ENCODE results near the gene RBPJL.

RBPJL gene

GRCh38 chr20:45317826-45318225 lies 11.2 kb downstream of the RBPJL start:
- DNase-seq, result no peak

GRCh38 chr20:45318386-45318939 lies 11.8 kb downstream of the RBPJL start:
- no peak for DNase-seq

- no peak for DNase-seq
Measured at GRCh38 chr20:45318948-45319347, 12.3 kb downstream of the RBPJL start.

GRCh38 chr20:45320948-45321595 lies 14.4 kb downstream of the RBPJL start:
- peak; percentile 25 to 68 (median 56) for DNase-seq

- DNase-seq, result peak; percentile 90 to 95 (median 93)
Measured at GRCh38 chr20:45322952-45323383, 16.3 kb downstream of the RBPJL start.

GRCh38 chr20:45323731-45324130 lies 17.1 kb downstream of the RBPJL start:
- DNase-seq, result no peak

GRCh38 chr20:45325371-45325770 lies 18.7 kb downstream of the RBPJL start:
- DNase-seq, result no peak

GRCh38 chr20:45328451-45328850 lies 21.8 kb downstream of the RBPJL start:
- DNase-seq, result no peak

GRCh38 chr20:45329497-45330319 lies 23.1 kb downstream of the RBPJL start:
- DNase-seq, result no peak

GRCh38 chr20:45330476-45330875 lies 23.8 kb downstream of the RBPJL start:
- DNase-seq, result no peak

- DNase-seq, result no peak
Measured at GRCh38 chr20:45336530-45337366, 30.1 kb downstream of the RBPJL start.

- DNase-seq, result no peak
Measured at GRCh38 chr20:45337367-45338120, 30.9 kb downstream of the RBPJL start.

- DNase-seq, result no peak
Measured at GRCh38 chr20:45338121-45339030, 31.7 kb downstream of the RBPJL start.

GRCh38 chr20:45339084-45339483 lies 32.4 kb downstream of the RBPJL start:
- DNase-seq, result no peak

- no peak for DNase-seq
Measured at GRCh38 chr20:45339799-45340198, 33.2 kb downstream of the RBPJL start.

GRCh38 chr20:45340236-45340847 lies 33.7 kb downstream of the RBPJL start:
- no peak for DNase-seq

- no peak for DNase-seq
Measured at GRCh38 chr20:45340951-45341350, 34.3 kb downstream of the RBPJL start.

GRCh38 chr20:45341579-45341938 lies 34.9 kb downstream of the RBPJL start:
- no peak for DNase-seq

GRCh38 chr20:45341939-45342854 lies 35.6 kb downstream of the RBPJL start:
- peak in 2 of 4 experiments; percentile 30 for DNase-seq
